ENCODE measurements around the gene SLFNL1.

The SLFNL1 gene

GRCh38 chr1:41021526-41022308 lies at the start of gene SLFNL1:
Gene SLFNL1, minus strand, starts transcription at chr1:41021725. Its CDS starts 1,065 bp downstream, at chr1:41020660.
- no peak for DNase-seq

- no peak for DNase-seq
Measured at GRCh38 chr1:41056907-41057306, 35.4 kb upstream of the SLFNL1 start.

- DNase-seq, result no peak
Measured at GRCh38 chr1:41053316-41053715, 31.8 kb upstream of the SLFNL1 start.

- DNase-seq, result no peak
Measured at GRCh38 chr1:41051022-41051421, 29.5 kb upstream of the SLFNL1 start.

- DNase-seq, result no peak
Measured at GRCh38 chr1:41048540-41048939, 27.0 kb upstream of the SLFNL1 start.

GRCh38 chr1:41046347-41046775 lies 24.8 kb upstream of the SLFNL1 start:
- DNase-seq, result no peak

GRCh38 chr1:41045740-41046139 lies 24.2 kb upstream of the SLFNL1 start:
- DNase-seq, result no peak

GRCh38 chr1:41044187-41044586 lies 22.7 kb upstream of the SLFNL1 start:
- DNase-seq, result no peak

GRCh38 chr1:41041614-41042270 lies 20.2 kb upstream of the SLFNL1 start:
- DNase-seq, result no peak

- no peak for DNase-seq
Measured at GRCh38 chr1:41038110-41038509, 16.6 kb upstream of the SLFNL1 start.

GRCh38 chr1:41037116-41037903 lies 15.8 kb upstream of the SLFNL1 start:
- DNase-seq, result no peak

- DNase-seq, result no peak
Measured at GRCh38 chr1:41033272-41033671, 11.7 kb upstream of the SLFNL1 start.

GRCh38 chr1:41032147-41032546 lies 10.6 kb upstream of the SLFNL1 start:
- no peak for DNase-seq

GRCh38 chr1:41030872-41031616 lies 9.5 kb upstream of the SLFNL1 start:
- DNase-seq, result no peak

- no peak for DNase-seq
Measured at GRCh38 chr1:41028034-41028642, 6.6 kb upstream of the SLFNL1 start.

GRCh38 chr1:41025979-41026819 lies 4.7 kb upstream of the SLFNL1 start:
- DNase-seq, result no peak

- DNase-seq, result no peak
Measured at GRCh38 chr1:41024953-41025352, 3.4 kb upstream of the SLFNL1 start.

GRCh38 chr1:41023279-41023990 lies 1.9 kb upstream of the SLFNL1 start:
- DNase-seq, result no peak

GRCh38 chr1:41022424-41022823 lies 899 bp upstream of the SLFNL1 start:
- no peak for DNase-seq

- DNase-seq, result no peak
Measured at GRCh38 chr1:41020654-41021053, 871 bp downstream of the SLFNL1 start.

GRCh38 chr1:41020109-41020576 lies 1.4 kb downstream of the SLFNL1 start:
- no peak for DNase-seq

Data from stimulated activated CD4-positive, alpha-beta T cell treated with anti-CD3 and anti-CD28 coated beads, Interleukin-2, amount 100 ng/mL, for 48 hours (primary cell).